HG02840 (cell line): ENCODE data around the gene RNF8.
"Not testable (repeated sequence)": the region's sequence is repeated elsewhere in the genome, so short reads cannot be mapped to it uniquely, and the experiment has no call there.

Experiments
- ATAC-seq: cut with Tn5 transposase; IDR thresholded peaks from one replicate; pipeline ENCODE4 v1.9.1; 2021; ENCODE audit warnings: mild to moderate bottlenecking, moderate library complexity, moderate number of reproducible peaks; ENCODE audit not compliant: unreplicated experiment, low FRiP score

Gene RNF8

DNA sequence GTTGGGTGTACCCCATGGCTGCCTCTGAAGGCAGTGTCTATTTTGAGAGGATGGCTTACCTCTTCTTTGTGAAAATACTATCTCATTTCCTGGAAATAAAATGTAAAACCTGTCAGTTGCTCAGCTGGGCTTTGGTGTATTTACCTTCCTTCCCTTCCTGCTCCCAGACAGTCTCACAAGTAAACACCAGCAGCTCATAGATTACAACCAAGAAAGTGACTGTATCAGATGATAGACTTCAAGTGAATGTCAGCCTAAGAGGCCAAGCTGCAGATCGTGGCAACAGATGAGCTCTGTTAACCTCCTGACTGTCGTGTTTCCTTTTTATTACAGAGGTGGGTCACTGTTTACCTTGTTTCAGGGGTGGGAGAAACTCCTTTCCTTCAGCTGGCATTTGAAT is 37.3 kb downstream of the RNF8 start:
- ATAC-seq, result no peak

DNA sequence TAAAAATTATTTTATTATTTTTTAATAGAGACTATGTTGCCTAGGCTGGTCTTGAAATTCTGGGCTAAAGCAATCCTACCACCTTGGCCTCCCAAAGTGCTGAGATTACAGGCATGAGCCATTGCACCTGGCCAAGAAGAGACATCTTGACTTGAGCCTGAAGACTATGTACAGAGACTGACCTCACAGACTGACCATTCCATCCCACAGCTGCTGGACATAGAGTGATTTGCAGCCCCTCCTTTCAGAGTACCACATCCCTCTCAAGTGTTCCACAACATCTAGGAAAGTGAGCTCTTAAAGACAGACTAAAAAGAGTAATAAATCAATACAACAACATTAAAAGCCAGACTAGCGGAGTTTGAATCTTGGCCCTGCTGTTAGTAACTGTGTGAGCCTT is 39.0 kb downstream of the RNF8 start:
- ATAC-seq, result no peak

DNA sequence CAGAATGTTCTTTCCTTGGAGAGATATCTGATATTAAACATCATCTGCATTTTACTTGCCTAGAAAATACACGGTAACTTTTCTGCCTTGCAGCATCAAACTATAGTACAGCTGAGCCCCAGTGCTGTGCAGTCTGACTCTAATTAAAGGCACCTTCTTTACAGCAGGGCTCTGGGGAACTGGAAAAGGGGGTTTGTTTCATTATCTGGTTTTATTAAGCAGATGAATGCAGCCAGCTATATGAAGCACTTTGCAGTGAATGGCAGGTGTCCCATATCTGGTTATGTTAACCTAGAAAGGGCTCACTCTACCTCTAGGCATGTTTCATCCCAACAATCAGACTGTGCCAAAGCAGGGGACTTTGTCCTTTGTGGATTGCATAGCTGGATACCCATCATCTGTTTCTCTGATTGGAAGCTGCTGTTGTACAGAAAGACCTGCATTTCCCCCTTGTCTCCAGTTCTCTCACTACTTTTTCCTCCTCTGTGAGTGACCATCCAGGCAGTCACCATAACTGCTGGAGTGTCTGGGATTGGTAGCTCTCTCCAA is 39.7 kb downstream of the RNF8 start:
- no peak for ATAC-seq

DNA sequence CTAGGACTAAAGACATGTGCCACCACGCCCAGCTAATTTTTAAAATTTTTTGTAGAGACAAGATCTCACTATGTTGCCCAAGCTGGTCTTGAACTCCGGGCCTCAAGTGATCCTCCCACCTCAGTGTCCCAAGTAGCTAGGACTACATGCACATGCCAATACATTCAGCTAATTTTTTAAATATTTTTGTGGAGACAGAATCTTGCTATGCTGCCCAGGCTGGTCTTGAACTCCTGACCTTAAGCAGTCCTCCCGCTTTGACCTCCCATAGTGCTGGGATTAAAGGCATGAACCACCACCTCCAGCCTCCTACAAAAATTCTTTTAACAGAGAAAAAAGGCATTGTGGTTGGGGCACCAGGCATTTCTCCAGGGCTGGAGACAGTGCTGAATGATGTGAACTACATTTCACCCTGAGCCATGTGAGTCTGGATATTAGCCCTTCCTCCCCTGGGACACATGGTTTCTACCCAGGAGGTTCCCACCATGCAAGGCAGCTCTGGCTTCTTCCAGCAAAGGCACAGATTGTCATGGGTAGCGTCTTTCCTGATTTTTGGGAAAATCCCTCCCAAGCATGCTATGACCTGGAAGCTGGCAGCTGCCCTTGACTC is 42.9 kb downstream of the RNF8 start:
- no peak for ATAC-seq

DNA sequence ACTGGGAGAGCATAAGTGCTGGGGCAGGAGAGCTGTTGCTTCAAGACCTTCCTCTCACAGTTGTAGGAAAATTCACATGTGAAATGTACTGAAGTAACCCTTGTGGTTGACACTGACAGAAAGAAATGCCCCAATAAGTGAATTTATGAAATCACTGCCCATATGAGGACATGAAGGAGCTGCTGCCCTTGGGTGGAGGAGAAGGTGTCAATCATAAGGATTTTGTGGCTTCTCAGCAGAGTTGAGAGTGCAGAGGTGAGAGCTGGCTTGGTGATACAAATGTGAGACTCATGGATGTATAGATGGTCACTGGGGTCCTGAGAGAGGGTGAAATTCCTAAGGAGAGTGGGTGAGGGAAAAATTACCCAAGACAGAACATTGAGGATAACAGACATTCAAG is 45.3 kb downstream of the RNF8 start:
- no peak for ATAC-seq

DNA sequence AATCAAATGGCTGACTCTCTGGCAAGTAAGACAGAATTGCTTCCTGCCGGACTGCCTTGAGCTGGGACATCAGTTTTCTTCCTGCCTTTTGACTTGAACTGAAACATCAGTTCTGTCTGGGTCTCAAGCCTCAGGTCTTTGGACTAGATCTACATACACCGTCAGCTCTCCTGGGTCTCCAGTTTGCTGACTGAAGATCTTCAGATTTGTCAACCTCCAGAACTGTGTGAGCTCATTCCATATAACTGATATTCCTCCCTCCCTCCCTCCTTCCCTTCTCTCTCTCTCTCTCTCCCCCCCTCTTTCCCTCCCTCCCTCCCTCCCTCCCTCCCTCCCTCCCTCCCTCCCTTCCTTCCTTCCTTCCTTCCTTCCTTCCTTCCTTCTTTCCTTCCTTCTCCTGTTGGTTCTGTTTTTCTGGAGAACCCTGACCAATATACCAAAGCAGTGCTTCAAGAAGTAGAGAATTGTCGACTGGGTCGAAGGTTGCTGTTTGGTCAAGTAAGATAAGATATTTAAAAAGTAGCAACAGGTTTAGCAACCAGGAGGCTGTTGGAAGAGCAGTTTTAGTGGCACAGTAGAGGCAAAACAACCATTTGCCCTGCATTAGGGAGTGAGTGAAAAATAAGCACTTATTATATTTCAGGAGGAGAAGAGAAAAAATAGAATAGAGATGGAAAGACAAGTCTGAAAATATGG is 46.2 kb downstream of the RNF8 start:
- ATAC-seq, result no peak

DNA sequence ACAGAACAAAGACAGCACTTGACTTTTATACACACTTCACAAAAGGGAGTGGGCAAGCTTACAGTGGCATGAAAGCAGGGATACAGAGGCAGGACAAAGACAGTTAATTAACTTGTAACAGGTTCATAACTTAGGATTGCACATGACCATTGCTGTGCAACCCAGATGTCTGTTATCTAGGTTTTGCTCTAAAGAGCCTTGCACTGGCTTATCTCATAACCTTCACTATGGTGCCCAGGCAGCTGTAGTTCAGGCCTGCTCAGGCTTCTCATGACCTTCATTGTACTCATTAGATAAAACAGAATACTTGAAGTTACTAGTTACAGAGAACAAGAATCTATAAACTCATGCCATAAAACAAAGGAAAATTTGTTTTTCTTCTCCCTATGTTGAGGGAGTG is 47.9 kb downstream of the RNF8 start:
- ATAC-seq, result not testable (repeated sequence)

DNA sequence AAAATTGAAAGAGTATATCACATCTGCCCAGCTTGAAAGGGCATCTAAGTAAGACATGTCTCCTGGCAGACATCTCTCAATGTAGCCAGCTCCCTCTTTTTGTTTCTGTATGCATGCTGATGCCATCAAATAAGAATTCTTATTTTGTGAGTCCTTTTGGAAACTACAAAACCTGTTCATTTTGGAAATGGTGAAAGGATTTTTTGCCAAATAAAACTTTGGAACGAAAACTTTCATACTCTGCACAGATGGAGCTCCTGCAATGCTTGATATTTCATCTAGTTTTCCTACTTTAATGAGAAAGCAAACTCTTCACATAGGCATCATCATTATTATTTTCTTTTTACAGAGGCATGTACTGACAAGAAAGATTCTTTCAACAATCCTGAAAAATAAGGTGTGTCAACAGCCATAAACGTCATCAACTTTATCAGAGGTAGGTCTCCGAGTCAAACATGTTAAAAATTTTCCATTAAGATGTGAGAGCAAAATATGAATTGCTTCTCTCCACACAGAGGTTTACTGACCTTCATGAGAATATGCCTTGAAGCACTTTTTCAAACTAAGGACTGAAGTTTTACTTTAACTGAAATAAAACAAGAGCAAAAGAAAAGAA is 53.1 kb downstream of the RNF8 start:
- ATAC-seq, result no peak

DNA sequence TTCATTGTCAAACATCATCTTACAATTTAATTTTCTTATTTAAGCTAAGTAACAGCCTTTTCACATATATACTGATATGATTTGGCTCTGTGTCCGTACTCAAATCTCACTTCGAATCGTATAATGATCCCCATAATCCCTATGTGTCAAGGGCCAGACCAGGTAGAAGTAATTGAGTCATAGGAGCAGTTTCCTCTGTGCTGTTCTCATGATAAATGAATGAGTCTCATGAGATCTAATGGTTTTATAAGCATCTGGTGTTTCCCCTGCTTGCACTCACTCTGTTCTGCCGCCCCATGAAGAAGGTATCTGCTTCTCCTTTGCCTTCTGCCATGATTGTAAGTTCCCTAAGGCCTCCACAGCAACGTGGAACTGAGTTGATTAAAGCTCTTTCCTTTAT is 54.2 kb downstream of the RNF8 start:
- no peak for ATAC-seq

DNA sequence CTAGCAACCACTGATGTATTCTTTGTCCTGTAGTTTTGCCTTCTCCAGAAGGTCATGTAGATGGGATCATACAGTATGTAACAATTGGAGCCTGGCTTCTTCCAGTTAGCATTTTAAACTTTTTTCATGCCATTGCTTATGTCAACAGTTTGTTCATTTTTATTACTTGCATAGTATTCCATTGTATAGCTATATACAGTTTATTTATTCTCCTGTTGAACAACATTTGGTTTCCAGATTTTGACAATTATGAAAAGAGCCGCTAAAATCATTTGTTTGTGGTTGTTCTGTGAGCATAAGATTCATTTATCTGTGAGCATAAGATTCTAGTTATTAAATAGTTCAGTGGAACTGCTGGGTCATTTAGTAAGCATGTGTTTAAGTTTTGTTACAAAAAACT is 55.7 kb downstream of the RNF8 start:
- ATAC-seq, result no peak

DNA sequence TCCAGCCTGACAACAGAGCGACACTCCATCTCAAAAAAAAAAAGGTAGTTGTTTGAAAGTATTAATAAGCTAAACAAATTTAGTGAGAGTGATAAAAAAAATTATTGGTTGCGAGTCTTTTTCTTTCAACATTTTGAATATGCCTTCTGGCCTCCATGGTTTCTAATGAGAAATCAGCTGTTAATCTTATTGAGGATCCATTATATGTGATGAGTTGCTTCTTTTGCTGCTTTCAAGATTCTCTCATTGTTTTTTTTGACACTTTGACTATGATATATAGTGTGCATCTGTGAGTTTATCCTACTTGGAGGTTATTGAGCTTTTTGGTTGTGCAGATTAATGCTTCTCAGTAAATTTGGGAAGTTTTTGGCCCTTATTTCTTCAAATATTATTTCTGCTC is 63.6 kb downstream of the RNF8 start:
- ATAC-seq, result no peak

DNA sequence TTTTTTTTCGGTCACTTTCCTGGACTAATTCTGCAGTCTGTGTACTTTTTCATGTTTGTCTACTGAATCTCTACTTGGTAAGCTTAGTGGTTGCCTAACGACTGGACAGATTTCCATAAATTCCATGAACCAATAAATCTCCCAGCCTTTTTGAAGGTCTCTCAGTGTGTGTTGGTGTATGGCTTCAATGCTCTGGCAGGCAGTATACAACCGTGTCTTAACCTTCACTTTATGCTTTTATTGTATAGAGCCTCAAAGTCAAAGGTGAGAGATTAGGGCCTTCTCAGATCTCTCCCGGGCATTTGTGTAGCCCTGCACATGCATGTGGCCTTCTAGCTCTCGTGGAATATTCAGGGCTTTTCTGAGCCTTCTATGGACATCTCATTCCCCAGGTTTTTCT is 64.9 kb downstream of the RNF8 start:
- ATAC-seq, result no peak

DNA sequence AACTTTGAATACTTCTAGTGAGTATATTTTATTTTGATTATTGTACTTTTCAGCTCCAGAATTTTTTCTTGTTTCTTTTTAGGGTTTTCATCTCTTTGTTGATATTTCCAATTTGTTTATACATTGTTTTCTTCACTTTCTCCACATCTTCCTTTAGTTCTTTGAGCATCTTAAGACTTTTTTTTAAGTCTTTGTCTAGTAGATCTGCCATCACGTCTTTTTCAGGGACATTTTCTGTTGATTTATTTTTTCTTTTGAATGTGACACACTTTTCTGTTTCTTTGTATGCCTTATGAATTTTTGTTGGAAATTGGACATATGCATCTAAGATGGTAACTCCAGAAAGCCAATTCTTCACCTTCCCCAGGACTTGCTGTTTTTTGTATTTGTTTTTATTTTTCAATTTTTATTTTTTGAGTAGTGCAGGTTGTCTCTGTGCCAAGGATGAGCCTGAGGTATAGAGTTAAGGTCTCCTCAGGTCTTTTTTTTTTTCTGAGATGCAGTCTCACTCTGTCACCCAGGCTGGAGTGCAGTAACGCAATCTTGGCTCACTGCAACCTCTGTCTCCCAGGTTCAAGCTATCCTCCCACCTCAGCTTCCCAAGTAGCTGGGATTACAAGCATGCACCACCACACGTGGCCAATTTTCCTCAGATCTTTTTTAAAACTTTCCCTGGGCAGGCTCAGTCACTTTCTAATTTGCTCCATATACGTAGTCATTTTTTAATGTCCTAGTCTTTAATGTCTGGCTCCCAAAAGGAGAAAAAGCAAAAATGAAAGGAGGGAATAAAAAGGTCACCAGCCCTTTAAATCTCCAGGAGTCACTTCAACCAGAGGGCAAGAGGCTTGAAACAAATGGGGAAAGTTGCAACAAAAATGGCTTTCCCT is 72.5 kb downstream of the RNF8 start:
- no peak for ATAC-seq

DNA sequence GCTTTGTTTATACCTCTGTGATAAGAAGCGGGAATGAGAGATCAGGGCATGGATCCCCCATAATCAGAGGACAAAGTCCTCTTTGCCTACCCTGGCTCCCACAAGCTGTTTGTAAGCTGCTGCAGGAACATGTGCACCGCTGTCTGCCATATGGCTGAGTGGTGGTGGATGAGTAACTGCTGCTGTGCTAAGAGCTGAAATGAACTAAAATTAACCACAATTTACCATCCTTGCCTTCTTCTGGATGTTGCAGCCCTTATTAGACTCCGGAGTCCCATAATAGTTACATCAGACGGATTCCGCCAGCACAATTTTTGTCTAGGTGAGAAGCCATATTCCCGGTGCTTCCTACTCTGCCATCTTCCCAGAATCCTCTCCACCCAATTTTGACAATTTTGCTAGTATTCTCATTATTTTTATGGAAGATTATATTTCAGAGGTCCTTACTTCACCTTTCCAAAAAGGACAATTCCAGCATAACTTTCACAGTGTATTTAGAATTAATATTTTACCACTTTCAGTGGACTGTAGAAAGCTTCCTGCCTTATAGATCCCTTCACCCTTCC is 73.2 kb downstream of the RNF8 start:
- ATAC-seq, result no peak

DNA sequence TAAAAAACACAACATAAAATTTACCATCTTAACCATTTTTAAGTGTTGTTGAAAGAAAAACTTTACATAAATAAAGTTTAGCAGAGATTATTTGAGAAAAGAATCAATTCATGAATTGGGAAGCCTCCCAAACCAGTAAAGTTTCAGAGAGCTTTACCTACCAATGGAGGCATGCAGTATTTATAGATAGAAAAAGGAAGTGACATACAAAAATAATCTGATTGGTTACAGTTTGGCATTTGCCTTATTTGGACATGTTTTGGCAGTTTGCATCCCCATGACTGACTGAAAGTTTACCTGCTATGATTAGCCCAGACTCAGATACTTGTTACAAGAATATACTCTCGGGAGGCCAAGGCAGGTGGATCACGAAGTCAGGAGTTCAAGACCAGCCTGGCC is 75.6 kb downstream of the RNF8 start:
- ATAC-seq, result no peak

DNA sequence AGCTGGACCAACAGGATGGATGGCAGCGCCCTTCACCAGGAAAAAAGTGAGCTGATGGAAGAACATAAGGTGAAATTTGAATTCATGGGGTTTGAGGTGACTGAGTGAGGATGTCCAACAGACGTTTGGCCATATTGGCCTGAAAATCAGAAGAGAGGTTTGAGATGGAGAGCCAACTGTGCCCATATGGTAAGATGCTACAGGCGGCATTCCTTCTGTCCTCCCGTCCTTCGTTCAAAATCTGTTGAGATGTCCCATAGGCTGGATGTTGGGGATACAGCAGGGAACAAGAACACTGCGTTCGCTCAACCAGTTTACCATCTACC is 78.8 kb downstream of the RNF8 start:
- ATAC-seq, result peak; percentile 7

DNA sequence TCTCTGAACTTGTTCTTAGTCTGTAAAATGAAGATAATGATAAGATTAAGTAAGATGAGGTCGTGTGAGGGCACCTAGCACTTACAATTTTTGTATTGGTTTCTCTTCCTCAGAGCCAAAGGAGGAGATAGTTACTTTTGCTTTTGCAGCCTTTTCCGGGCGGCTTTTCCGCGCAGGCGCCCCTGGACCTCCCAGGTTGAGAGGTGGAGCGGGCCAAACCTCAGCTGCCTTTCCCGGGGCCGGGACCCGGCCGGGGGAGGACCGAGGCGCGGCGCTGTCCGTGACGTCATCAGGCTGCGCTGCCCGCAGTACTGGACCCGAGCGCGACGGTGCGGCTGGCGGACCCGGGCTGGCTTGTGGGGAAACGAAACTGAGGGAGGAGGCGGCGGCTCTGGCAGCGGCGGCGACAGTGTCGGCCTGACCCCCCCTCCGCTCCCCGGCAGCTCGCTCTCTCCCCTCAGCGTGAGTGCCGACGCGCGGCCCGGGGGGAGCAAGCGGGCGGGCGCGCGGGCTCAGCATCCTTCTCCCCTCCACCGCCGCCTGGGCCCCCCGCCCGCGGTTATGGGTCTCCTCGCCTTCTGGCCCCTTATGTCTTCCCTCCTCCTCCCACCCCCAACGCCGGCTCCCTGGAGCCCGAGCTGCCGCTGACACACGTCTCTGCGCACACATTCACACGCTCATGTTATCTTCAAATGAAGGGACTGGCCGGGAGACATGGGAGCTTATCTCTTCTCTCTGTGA is 79.3 kb downstream of the RNF8 start, which contains the start of gene CMTR1:
TSS of gene CMTR1 (plus strand) at position 306 of the 741 bp plus-strand sequence. CDS start 2,409 bp downstream, outside the sequence.
- ATAC-seq, result peak; percentile 86

DNA sequence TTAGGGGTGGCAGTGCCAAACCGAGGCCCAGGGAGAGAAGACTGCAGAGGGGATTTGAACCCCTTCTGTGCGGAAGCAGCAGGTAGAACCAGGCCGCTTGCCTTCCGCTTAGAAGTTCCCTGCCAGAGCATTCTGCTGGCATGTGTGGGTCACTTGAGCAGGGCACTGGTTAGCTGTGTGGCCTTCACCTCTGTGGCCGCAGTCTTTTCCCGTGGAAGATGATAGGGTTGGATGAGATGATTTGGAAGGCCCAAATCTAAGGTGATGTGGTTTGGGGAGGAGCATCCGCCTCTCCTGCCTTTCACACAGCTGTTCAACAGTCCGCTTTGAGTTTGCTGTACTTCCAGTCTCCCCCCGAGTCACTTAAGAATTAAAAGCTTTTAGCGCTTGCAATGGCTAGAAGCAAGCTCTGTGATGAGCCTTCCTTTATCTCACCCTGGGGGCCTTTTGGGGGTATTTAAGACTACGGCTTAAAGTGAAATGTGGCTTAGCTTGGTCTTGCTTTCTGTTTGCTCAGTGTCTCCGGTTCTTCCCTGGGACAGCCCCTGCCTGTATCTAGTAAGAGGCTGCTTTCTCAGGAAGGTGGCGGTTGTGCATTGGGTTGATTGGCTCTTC is 80.0 kb downstream of the RNF8 start:
- ATAC-seq, result peak; percentile 29

DNA sequence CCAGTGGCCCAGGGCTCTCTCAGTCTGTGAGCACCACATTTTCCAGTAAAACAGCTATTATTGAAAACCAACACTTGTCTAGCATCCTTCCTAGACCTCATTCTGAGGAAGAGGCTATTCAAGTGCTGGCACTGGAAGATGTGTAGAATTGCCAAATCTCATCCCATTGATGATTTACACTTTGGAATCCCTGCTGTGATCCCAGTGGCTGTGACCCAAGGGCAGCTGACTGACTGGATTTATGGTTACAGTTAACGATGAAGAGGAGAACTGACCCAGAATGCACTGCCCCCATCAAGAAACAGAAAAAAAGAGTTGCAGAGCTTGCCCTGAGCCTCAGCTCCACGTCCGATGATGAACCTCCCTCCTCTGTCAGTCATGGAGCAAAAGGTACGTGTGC is 81.6 kb downstream of the RNF8 start:
- ATAC-seq, result no peak
